GM19023 (cell line): ENCODE data around the gene DAZAP1.

ENCODE experiments used
- ATAC-seq: cut with Tn5 transposase; IDR thresholded peaks from one replicate; pipeline ENCODE4 v1.9.1; 2021; ENCODE audit warnings: mild to moderate bottlenecking, moderate library complexity; ENCODE audit not compliant: unreplicated experiment

Gene DAZAP1

GRCh38 chr19:1377176-1377964 lies 30.0 kb upstream of the DAZAP1 start:
- no peak for ATAC-seq

- ATAC-seq, result no peak
These were observed 29.2 kb upstream of the DAZAP1 start for GRCh38 chr19:1377965-1378785.

DNA sequence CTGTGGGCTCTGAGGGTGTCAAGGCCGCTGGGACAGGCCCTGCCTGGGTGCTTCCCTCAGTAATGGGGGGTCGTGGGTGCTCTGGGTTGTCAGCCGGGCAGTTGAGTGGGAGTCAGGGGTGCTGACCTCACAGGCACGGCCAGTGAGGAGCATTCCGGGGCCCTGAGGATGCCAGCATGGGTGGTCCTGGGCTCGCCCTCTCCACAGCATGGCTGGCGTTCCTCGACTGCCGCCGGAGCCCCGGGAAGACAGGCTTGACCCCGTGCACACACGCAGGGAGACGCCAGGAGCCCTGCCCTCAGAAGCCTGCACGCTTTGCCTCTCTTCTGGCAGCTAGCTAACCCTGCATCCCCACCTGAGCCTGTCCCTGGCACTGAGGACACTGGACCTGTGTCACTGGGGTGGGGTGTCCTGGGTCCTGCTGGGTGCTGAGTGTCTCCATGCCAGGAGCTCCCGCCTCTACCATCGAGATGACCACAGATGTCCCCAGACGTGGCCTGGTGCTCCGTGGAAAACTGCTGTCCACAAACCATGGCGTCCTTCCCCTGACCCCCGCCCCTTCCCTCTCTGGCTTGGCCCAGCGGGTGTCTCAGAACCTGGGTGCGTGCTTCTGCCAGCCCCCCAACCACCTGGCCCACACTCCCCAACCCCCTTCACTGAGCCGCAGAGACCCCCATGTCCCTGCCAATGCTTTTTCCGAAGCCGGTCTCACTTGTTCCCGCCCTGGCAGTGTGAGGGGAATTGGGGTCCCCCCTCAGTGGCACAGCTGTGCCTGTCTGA lies 28.1 kb upstream of the DAZAP1 start:
- no peak for ATAC-seq

DNA sequence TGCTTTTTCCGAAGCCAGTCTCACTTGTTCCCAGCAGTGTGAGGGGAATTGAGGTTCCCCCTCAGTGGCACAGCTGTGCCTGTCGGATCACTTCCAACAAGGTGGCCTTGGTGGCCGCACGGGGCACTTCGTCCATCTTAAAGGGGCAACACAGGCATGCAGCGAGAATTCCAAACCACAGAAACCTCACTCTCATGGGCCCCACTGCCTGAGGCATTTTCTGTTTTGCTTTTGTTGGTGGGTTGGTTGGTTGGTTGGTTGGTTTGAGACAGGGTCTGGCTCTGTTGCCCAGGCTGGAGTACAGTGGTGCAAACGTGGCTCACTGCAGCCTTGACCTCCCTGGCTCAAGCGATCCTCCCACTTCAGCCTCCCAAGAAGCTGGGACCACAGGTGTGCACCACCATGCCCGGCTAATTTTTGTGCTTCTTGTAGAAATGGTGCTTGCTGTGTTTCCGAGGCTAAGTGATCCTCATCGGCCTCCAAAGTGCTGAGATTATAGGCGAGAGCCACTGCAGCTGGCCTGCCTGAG lies 27.4 kb upstream of the DAZAP1 start:
- no peak for ATAC-seq

DNA sequence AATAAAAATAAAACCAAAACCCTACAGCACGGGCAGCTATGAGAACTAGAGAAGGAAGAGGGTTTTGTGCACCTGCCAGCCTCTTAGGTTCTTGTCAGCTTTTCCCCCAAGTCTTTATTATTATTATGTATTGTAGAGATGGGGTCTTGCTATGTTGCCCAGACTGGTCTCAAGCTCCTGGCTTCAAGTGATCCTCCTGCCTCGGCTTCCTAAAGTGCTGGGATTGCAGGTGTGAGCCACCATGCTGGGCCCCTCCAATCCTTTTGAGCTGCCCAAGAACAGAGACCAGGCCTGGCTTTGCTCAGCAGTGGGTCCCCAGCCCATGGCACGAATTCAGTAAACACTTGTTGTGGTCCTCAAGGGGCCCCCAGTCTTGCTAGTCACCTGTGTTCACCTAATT lies 25.1 kb upstream of the DAZAP1 start:
- ATAC-seq, result no peak

DNA sequence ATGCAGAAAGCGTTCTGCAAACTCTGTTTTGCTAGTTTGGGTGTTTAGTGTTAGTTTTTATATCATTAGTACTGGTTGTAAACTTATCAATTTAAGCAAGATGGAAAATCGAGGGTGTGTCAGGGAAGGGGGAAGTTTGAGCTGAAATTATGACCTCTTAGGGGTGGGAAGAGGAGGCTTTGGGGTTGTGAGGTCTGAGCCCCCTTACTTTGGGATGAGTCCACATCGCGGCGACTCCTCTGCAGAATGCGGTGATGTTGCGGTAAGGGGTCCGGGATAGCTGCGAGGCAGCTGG lies 24.4 kb upstream of the DAZAP1 start:
- ATAC-seq, result no peak

DNA sequence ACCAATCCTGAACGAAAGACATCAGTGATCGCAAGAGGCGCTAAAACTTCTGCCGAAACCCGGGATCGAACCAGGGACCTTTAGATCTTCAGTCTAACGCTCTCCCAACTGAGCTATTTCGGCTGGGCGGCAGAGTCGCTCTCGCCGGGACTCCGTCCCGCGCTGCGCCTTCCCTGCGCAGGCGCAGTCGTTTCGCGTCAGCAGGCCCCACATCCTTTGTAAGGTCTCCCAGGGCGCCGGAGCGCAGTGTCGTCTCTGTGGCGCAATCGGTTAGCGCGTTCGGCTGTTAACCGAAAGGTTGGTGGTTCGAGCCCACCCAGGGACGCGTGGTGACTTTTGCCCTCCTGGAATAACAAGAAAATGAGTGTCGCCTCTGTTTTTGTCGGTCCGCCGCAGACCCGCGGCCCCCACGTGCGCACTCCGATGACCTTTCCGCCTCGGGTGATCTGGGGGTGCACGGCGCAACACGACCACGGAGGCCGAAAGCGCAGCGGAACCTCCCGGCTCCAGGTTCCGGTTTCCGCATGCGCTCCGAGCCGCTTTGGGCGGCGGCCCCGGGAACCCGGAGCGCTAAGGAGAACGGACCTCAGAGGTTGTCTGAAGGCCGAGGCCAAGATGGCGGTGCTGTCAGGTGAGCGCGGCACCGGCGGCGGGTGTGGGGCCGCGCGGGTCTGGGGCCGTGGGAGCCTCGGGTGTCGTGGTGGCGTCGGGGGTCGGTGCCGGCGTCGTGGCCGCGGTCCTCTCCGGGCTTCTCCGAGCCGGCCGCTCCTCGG lies 23.9 kb upstream of the DAZAP1 start, which contains the start of gene NDUFS7:
TSS of gene NDUFS7 (plus strand) at position 596 of the 773 bp plus-strand sequence. CDS start at position 616, 20 bp downstream.
- ATAC-seq, result peak; percentile 70

GRCh38 chr19:1384085-1384462 lies 23.3 kb upstream of the DAZAP1 start:
- peak; percentile 29 for ATAC-seq

DNA sequence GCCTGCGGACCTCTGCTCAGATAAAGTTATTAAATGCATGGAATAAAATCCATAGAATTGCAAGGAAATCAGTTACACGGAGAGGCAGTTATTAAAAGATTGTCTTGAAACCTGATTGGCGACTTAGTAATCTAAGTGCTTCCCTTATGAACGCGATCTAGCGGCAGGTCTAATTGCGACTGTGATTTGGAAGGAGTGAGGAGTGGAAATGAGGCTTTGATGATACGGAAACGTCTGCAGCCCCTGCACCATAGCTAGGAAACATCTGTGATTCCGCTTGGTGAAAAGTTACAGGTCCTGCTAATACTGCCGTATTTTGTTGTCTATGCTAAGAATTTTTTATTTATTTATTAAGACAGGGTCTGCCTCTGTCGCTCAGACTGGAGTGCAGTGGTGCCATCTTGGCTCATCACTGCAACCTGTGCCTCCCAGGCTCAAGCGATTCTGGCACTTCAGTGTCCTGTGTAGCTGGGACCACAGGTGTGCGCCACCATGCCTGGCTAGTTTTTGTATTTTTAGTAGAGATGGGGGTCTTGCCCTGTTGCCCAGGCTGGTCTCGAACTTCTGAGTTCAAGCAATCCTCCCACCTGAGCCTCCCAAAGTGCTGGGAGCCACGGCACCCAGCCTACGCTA lies 22.8 kb upstream of the DAZAP1 start:
- no peak for ATAC-seq

DNA sequence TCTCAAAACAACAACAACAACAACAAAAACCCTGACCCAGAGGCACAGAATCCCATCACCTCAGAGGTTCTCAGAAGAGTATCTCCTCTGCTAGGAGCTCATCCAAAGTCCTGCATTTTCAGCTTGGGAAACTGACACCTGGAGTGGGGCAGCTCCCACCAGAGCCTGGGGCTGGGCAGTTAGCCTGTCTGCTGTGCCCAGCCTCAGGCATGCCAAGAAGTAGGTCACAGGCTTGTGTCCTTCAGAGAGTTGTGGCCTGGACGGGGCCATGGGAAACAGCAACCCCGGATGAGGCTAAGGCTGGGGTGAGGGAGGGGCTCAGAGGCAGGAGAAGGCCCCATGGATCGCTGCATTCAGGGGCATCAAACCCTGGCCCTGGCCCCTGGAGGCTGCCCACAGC lies 21.6 kb upstream of the DAZAP1 start:
- no peak for ATAC-seq

DNA sequence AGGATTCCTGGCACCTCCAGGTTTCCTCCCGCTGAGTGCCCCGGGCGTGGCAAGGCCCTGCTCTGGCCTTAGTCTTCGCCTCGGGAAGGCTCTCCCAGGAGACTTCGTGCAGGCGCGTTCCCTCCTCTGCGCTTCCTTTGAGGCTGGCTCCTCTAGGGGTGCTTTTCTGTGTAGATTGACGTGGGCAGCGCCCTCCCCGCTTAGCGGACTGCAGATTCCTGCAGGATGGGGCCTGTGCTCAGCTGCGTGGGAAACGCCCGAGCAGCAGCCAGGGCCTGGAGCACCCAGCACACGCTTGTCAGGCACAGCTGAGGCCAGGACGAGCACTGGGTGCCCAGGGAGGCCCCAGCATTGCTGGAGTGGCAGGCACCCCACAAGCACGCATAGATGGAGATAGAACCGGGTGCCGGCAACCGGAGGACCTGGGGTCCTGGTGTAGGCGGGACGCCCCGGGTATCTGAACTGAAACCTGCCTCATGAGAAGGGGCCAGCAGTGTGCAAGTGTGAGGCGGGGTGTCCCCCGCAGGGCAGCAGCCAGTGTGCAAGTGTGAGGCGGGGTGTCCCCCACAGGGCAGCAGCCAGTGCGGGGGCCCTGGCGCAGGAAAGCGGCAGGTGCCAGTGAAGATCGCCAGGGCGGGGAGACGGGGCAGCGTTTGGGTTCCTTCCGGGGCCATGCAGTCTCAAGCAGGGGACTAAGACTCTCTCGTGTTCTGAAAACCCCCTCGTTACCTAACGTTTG lies 20.3 kb upstream of the DAZAP1 start:
- no peak for ATAC-seq

GRCh38 chr19:1387684-1388636 lies 19.4 kb upstream of the DAZAP1 start:
- ATAC-seq, result no peak

GRCh38 chr19:1388637-1389026 lies 18.8 kb upstream of the DAZAP1 start:
- no peak for ATAC-seq

- ATAC-seq, result no peak
These were observed 18.1 kb upstream of the DAZAP1 start for GRCh38 chr19:1389033-1389940.

GRCh38 chr19:1390890-1391423 lies 16.4 kb upstream of the DAZAP1 start:
- ATAC-seq, result no peak

- ATAC-seq, result no peak
These were observed 15.0 kb upstream of the DAZAP1 start for GRCh38 chr19:1392407-1392806.

DNA sequence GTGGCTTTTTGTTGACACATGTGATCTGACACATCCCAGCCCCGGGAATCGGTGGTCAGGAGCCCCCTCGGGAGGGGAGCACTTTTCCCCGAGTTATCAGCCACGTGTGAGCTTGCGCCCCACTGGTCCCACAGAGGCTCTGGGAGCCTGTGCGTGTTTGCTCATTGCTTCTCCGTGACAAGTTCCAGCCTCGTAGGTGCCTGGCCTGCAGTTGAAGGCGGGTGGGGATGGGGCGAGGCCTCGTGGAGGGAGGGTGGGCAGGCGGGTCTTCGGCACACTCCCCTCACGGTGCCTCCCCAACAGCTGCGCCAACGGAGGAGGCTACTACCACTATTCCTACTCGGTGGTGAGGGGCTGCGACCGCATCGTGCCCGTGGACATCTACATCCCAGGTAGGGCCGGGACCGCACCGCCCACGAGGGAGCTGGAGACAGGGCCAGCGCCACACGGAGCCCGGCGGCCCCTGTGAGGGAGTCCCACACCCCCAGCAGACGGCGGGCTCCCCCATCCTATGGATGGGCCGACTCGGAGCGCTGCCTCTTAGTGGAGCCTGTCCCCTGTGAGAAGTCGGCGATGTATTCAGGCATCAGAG lies 14.4 kb upstream of the DAZAP1 start:
- no peak for ATAC-seq
